Cerebellar cortex (tissue), 1 donor: ENCODE results near the gene CLEC17A.

Source experiments
- DNase-seq: peaks from one replicate; pipeline ENCODE4 v3.0.0-alpha.2; 2015; ENCODE audit warnings: low spot score

CLEC17A gene

GRCh38 chr19:14650161-14650560, 67.3 kb downstream of the CLEC17A start:
- DNase-seq: no peak

- no peak for DNase-seq
These were observed 72.1 kb downstream of the CLEC17A start for GRCh38 chr19:14654786-14655560.

DNA sequence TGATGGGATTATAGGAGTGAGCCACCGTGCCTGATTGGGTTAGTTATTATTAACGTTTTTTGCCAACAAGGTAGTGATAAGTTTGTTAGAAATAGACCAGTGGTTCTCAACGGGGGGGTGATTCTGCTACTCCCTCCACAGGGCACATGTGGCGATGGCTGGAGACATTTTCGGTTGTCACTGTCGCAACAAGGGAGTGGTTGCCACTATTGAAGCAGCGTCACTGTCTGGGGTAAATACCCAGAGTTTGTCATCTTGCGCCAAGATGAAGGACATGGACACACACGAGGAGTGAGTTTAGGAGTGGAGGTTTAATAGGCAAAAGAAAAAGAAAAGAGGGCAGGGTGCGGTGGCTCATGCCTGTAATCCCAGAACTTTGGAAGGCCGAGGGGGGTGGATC, 72.8 kb downstream of the CLEC17A start:
- no peak for DNase-seq

DNA sequence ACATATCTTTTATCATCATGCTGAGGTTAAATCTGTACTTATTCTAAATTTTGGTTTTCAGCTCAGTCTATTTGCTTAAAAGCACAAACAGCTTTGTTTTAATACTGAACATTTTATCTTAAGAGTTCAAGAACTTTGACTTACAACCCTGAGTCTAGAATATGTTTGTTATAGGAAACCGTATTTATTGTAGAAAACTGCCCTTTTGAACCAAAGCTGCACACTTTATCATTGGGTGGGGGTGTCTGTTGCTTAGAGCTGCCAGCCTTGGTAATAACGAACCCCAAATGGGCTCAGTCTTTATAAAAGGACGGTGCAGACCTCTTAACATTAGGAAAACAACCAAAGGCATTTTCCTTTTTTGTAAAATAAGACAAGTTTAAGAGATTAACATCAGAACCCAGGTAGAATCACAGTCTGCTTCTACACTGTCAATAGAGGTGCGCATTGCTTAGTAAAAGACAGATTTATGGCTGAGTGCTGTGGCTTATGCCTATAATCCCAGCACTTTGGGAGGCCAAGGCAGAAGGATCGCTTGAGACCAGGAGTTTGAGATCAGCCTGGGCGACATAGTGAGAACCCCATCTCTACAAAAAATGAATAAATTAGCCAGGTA, 77.1 kb downstream of the CLEC17A start:
- DNase-seq: no peak

DNA sequence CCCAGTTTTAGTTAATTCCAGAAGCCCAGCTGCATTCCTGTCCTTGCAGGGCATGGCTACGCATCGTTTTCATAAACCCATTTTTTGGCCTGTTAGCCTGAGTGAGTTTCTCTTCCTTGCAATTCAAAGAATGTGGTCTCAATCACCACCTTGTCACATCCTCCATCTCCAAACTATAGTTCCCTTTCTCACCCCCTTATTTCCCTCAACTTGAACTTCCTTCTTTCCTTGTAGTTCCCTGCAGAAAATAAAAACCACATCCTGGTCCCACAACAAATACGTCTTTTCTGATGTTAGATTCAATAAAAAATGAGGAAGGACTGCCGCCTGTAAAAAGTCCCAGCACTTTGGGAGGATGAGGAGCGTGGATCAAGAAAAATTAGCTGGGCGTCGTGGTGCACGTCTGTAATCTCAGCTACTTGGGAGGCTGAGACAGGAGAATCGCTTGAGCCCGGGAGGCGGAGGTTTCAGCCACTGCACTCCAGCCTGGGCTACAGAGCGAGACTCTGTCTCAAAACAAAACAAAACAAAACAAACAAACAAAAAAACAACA, 78.6 kb downstream of the CLEC17A start:
- DNase-seq: no peak
